H9 (cell line): Measurements from ENCODE around the gene TMC8. TPM values are rescaled to one million over a fixed set of nuclear protein-coding genes. Genes with fewer than 3 reads are reported as not detected.

Source experiments
- DNase-seq: peaks from one replicate; pipeline ENCODE4 v3.0.0-alpha.2; 2017
- H2AFZ ChIP-seq: one replicate; pipeline ENCODE4 v1.6.1; 2013; ENCODE audit warnings: mild to moderate bottlenecking, low read length, control low read depth, moderate library complexity
- H2AK5ac ChIP-seq: 2 replicates; pipeline ENCODE4 v1.6.1; 2013; ENCODE audit warnings: low read length, control low read depth, mixed read lengths; ENCODE audit not compliant: insufficient read length
- H2BK120ac ChIP-seq: one replicate; pipeline ENCODE4 v1.6.1; 2013; ENCODE audit warnings: low read depth, mild to moderate bottlenecking, low read length, control low read depth, inconsistent platforms; ENCODE audit not compliant: poor library complexity, severe bottlenecking
- H2BK12ac ChIP-seq: 2 replicates; pipeline ENCODE4 v1.6.1; 2013; ENCODE audit warnings: low read length, control low read depth, mixed read lengths, low read depth; ENCODE audit not compliant: insufficient read length
- H2BK15ac ChIP-seq: 2 replicates; pipeline ENCODE4 v1.6.1; 2013; ENCODE audit warnings: low read depth, low read length, control low read depth
- H2BK20ac ChIP-seq: one replicate; pipeline ENCODE4 v1.6.1; 2013; ENCODE audit warnings: low read depth, mild to moderate bottlenecking, low read length, control low read depth, inconsistent platforms; ENCODE audit not compliant: poor library complexity, severe bottlenecking
- H2BK5ac ChIP-seq: 2 replicates; pipeline ENCODE4 v1.6.1; 2013; ENCODE audit warnings: low read length, control low read depth, mixed read lengths; ENCODE audit not compliant: insufficient read length
- H3K14ac ChIP-seq: 2 replicates; pipeline ENCODE4 v1.6.1; 2013; ENCODE audit warnings: low read length, control low read depth; ENCODE audit not compliant: insufficient read depth
- H3K18ac ChIP-seq: 2 replicates; pipeline ENCODE4 v1.6.1; 2013; ENCODE audit warnings: low read depth, mild to moderate bottlenecking, mixed read lengths, low read length, control low read depth; ENCODE audit not compliant: insufficient read length
- H3K23ac ChIP-seq: 2 replicates; pipeline ENCODE4 v1.6.1; 2013; ENCODE audit warnings: low read length, control low read depth, mixed read lengths, low read depth; ENCODE audit not compliant: insufficient read length
- H3K23me2 ChIP-seq: 2 replicates; pipeline ENCODE4 v1.6.1; 2013; ENCODE audit warnings: low read depth, mild to moderate bottlenecking, mixed read lengths, low read length, control low read depth; ENCODE audit not compliant: insufficient read length, poor library complexity, severe bottlenecking
- H3K27ac ChIP-seq: 2 replicates; pipeline ENCODE4 v1.5.1; 2013; ENCODE audit warnings: low read length, control low read depth, mixed read lengths, low read depth; ENCODE audit not compliant: insufficient read length
- H3K27me3 ChIP-seq: 2 replicates; pipeline ENCODE4 v1.6.1; 2013; ENCODE audit warnings: low read length, control low read depth, inconsistent platforms; ENCODE audit not compliant: insufficient read depth
- H3K4ac ChIP-seq: 2 replicates; pipeline ENCODE4 v1.6.1; 2013; ENCODE audit warnings: low read depth, mild to moderate bottlenecking, control low read depth, inconsistent platforms, low read length, moderate library complexity
- H3K4me1 ChIP-seq: 2 replicates; pipeline ENCODE4 v1.6.1; 2013; ENCODE audit warnings: low read length, control low read depth, inconsistent platforms; ENCODE audit not compliant: insufficient read depth
- H3K4me2 ChIP-seq: 2 replicates; pipeline ENCODE4 v1.6.1; 2013; ENCODE audit warnings: low read length, control low read depth, mixed read lengths; ENCODE audit not compliant: insufficient read length, insufficient read depth
- H3K56ac ChIP-seq: 2 replicates; pipeline ENCODE4 v1.6.1; 2013; ENCODE audit warnings: low read depth, mild to moderate bottlenecking, mixed read lengths, low read length, control low read depth; ENCODE audit not compliant: insufficient read length
- H3K79me1 ChIP-seq: 2 replicates; pipeline ENCODE4 v1.6.1; 2013; ENCODE audit warnings: low read depth, mild to moderate bottlenecking, moderate library complexity, low read length, control low read depth, inconsistent platforms; ENCODE audit not compliant: insufficient read depth, poor library complexity, severe bottlenecking
- H3K79me2 ChIP-seq: 2 replicates; pipeline ENCODE4 v1.6.1; 2013; ENCODE audit warnings: low read length, control low read depth, inconsistent platforms; ENCODE audit not compliant: insufficient read depth
- H3K9ac ChIP-seq: 2 replicates; pipeline ENCODE4 v1.6.1; 2013; ENCODE audit warnings: low read length, control low read depth, mixed read lengths; ENCODE audit not compliant: insufficient read length; ENCODE audit errors: extremely low read depth
- H3K9me3 ChIP-seq: one replicate; pipeline ENCODE4 v1.6.1; 2013; ENCODE audit warnings: low read depth, low read length, inconsistent platforms; ENCODE audit not compliant: control insufficient read depth
- H3T11ph ChIP-seq: one replicate; pipeline ENCODE4 v1.6.1; 2013; ENCODE audit warnings: mild to moderate bottlenecking, low read length, control low read depth, inconsistent platforms
- H4K20me1 ChIP-seq: one replicate; pipeline ENCODE4 v1.6.1; 2013; ENCODE audit not compliant: control insufficient read depth, insufficient read length, insufficient read depth
- H4K5ac ChIP-seq: 2 replicates; pipeline ENCODE4 v1.6.1; 2013; ENCODE audit warnings: low read depth, mild to moderate bottlenecking, mixed read lengths, low read length, control low read depth; ENCODE audit not compliant: insufficient read length
- H4K8ac ChIP-seq: replicated peaks from 2 replicates; pipeline ENCODE4 v1.6.1; 2013; ENCODE audit warnings: low read length, control low read depth, mixed read lengths, low read depth; ENCODE audit not compliant: insufficient read length
- H4K91ac ChIP-seq: 2 replicates; pipeline ENCODE4 v1.6.1; 2013; ENCODE audit warnings: low read depth, mild to moderate bottlenecking, moderate library complexity, mixed read lengths, low read length, control low read depth; ENCODE audit not compliant: insufficient read length
- H3K27ac Mint-ChIP-seq, 3 experiments: 2 replicates in 2 of 3; 3 replicates in 1 of 3; pipeline ENCODE4 v1.8.0; 2020 to 2021; ENCODE audit warnings: mixed read lengths in 3 of 3, mild to moderate bottlenecking in 1 of 3, moderate library complexity in 1 of 3
- H3K27me3 Mint-ChIP-seq: 2 replicates; pipeline ENCODE4 v1.8.0; 2021; ENCODE audit warnings: low read depth, mild to moderate bottlenecking, moderate library complexity, mixed read lengths
- H3K36me3 Mint-ChIP-seq, 3 experiments: 2 replicates in 2 of 3; 3 replicates in 1 of 3; pipeline ENCODE4 v1.8.0; 2020 to 2021; ENCODE audit warnings: low read depth in 3 of 3, mixed read lengths in 3 of 3; ENCODE audit not compliant: insufficient read depth in 1 of 3
- H3K4me1 Mint-ChIP-seq, 2 experiments: 2 replicates each; pipeline ENCODE4 v1.8.0; 2020; ENCODE audit warnings: mixed read lengths in 2 of 2
- H3K4me3 Mint-ChIP-seq, 2 experiments: 2 replicates in 1 of 2; 3 replicates in 1 of 2; pipeline ENCODE4 v1.8.0; 2020 to 2021; ENCODE audit warnings: mild to moderate bottlenecking in 2 of 2, mixed read lengths in 2 of 2, moderate library complexity in 1 of 2
- H3K9me3 Mint-ChIP-seq, 2 experiments: 2 replicates in 1 of 2; 3 replicates in 1 of 2; pipeline ENCODE4 v1.8.0; 2020; ENCODE audit warnings: mild to moderate bottlenecking in 2 of 2, mixed read lengths in 2 of 2, moderate library complexity in 1 of 2
- WGBS: extraction: QIAGEN DNeasy Blood & Tissue Kit; methylation state at CpG from one replicate; pipeline ENCODE4 v1.1.7; 2013; ENCODE audit warnings: missing lambda C conversion rate, low lambda C conversion rate, mixed read lengths; ENCODE audit not compliant: insufficient read length; ENCODE audit errors: extremely low coverage; 5-methylcytosine and 5-hydroxymethylcytosine counted together
- total RNA-seq: library from RNA; stranded (reverse); gene quantifications from 2 replicates; pipeline ENCODE4 v1.2.1, GENCODE V29; 2021
- TF ChIP-seq, protein P1 (sequence below): fragments of 200-600 bp; sonication (generic); conservative IDR thresholded peaks from 3 replicates; pipeline ENCODE4 v1.8.0; 2021; ENCODE audit warnings: antibody characterized with exemption, mild to moderate bottlenecking

Gene TMC8
- total RNA-seq, 1 experiment from 2014 or later = 1.0 TPM

DNA sequence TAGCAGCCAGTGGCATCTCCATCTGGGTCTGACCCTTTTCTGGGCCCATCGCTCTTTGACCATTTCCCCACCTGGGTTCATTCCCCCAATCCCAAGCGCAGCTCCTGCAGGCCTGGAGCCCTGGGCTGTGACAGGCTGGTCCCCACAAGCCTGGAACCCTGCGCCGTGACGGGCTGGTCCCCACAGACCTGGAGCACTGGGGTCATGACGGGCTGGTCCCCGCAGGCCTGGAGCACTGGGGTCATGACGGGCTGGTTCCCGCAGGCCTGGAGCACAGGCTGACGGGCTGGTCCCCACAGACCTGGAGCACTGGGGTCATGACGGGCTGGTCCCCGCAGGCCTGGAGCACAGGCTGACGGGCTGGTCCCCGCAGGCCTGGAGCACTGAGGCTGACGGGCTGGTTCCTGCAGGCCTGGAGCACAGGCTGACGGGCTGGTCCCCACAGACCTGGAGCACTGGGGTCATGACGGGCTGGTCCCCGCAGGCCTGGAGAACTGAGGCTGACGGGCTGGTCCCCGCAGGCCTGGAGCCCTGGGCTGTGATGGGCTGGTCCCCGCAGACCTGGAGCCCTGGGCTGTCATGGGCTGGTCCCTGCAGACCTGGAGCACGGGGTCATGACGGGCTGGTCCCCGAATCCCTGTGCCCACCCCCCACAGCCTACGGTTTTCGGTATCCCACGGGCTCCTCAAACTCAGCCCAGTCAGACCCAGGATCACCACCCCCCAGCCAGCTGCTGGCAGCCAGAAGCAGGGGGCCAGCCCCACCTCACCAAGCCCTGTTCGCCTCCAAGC, 18.6 kb upstream of the TMC8 start:
- Histone ChIP-seq H3K4me2 (no peak overlapping the region), H3T11ph (no peak overlapping the region), H2AK5ac (no peak overlapping the region), H4K8ac (no peak overlapping the region), H2BK15ac (no peak overlapping the region), H3K4me1 (no peaks in the 10 kb centered on the region), H3K56ac (no peak overlapping the region), H2BK12ac (no peak overlapping the region), H4K20me1 (no peaks in the 10 kb centered on the region), H2BK20ac (no peak overlapping the region), H4K91ac (no peak overlapping the region), H2AFZ (no peak overlapping the region), H3K9me3 (no peaks in the 10 kb centered on the region), H3K18ac (no peak overlapping the region), H3K23ac (no peak overlapping the region), H3K27ac (no peak overlapping the region), H3K79me1 (no peaks in the 10 kb centered on the region), H2BK5ac (no peak overlapping the region), H3K14ac (no peak overlapping the region), H4K5ac (no peak overlapping the region), H2BK120ac (no peak overlapping the region), H3K79me2 (no peaks in the 10 kb centered on the region), H3K23me2 (no peaks in the 10 kb centered on the region), H3K27me3 (no peaks in the 10 kb centered on the region), H3K4ac (no peak overlapping the region), H3K9ac (no peak overlapping the region)
- H3K4me1 Mint-ChIP-seq = peaks cover 2% of the 10 kb centered on the region in 2 experiments; a peak in 3 of 4 replicates
- H3K36me3 Mint-ChIP-seq = peaks cover under 1 to 38% (median 10%) of the 10 kb centered on the region in 3 experiments; a peak in 4 of 7 replicates
- no peak for DNase-seq
- H3K9me3 Mint-ChIP-seq = no peaks in the 10 kb centered on the region
- TF ChIP-seq, protein P1, sequence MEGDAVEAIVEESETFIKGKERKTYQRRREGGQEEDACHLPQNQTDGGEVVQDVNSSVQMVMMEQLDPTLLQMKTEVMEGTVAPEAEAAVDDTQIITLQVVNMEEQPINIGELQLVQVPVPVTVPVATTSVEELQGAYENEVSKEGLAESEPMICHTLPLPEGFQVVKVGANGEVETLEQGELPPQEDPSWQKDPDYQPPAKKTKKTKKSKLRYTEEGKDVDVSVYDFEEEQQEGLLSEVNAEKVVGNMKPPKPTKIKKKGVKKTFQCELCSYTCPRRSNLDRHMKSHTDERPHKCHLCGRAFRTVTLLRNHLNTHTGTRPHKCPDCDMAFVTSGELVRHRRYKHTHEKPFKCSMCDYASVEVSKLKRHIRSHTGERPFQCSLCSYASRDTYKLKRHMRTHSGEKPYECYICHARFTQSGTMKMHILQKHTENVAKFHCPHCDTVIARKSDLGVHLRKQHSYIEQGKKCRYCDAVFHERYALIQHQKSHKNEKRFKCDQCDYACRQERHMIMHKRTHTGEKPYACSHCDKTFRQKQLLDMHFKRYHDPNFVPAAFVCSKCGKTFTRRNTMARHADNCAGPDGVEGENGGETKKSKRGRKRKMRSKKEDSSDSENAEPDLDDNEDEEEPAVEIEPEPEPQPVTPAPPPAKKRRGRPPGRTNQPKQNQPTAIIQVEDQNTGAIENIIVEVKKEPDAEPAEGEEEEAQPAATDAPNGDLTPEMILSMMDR = no peak
- no peak overlapping the region for H3K4me3 Mint-ChIP-seq
- peak overlapping the region in 1 of 3 experiments; percentile 93; a peak in 1 of 7 replicates for H3K27ac Mint-ChIP-seq
- WGBS = no CpG with 5 or more reads among the region's 28 CpGs
- no peaks in the 10 kb centered on the region; the same call in 1 of the 2 replicates for H3K27me3 Mint-ChIP-seq
